HG03135 (cell line): ENCODE measurements around the gene SELPLG.
"Not testable (repeated sequence)": the region's sequence is repeated elsewhere in the genome, so short reads cannot be mapped to it uniquely, and the experiment has no call there.

Experiments
- ATAC-seq: cut with Tn5 transposase; IDR thresholded peaks from one replicate; pipeline ENCODE4 v1.9.1; 2021; ENCODE audit warnings: mild to moderate bottlenecking, moderate library complexity; ENCODE audit not compliant: unreplicated experiment

Gene SELPLG

GRCh38 chr12:108620236-108620879, 13.3 kb downstream of the SELPLG start:
- ATAC-seq: no peak

GRCh38 chr12:108619369-108620160, 14.1 kb downstream of the SELPLG start:
- no peak for ATAC-seq

GRCh38 chr12:108618953-108619274, 14.8 kb downstream of the SELPLG start:
- ATAC-seq: not testable (repeated sequence)

GRCh38 chr12:108618079-108618952, 15.4 kb downstream of the SELPLG start:
- no peak for ATAC-seq

- peak; percentile 87 for ATAC-seq
Observed at GRCh38 chr12:108616941-108617858, 16.5 kb downstream of the SELPLG start.

- ATAC-seq: no peak
Observed at GRCh38 chr12:108616359-108616758, 17.3 kb downstream of the SELPLG start.

GRCh38 chr12:108615918-108616317, 17.8 kb downstream of the SELPLG start:
- no peak for ATAC-seq

GRCh38 chr12:108614639-108615038, 19.1 kb downstream of the SELPLG start:
- ATAC-seq: no peak

GRCh38 chr12:108614041-108614440, 19.7 kb downstream of the SELPLG start:
- no peak for ATAC-seq

- ATAC-seq: no peak
Observed at GRCh38 chr12:108613548-108613947, 20.1 kb downstream of the SELPLG start.

GRCh38 chr12:108612788-108613282, 20.9 kb downstream of the SELPLG start:
- ATAC-seq: no peak

- no peak for ATAC-seq
Observed at GRCh38 chr12:108611884-108612415, 21.7 kb downstream of the SELPLG start.

GRCh38 chr12:108610856-108611605, 22.7 kb downstream of the SELPLG start:
- no peak for ATAC-seq

GRCh38 chr12:108610336-108610815, 23.3 kb downstream of the SELPLG start:
- no peak for ATAC-seq

- no peak for ATAC-seq
Observed at GRCh38 chr12:108609537-108610335, 24.0 kb downstream of the SELPLG start.

- ATAC-seq: no peak
Observed at GRCh38 chr12:108608616-108609015, 25.1 kb downstream of the SELPLG start.

- no peak for ATAC-seq
Observed at GRCh38 chr12:108607981-108608600, 25.6 kb downstream of the SELPLG start.

GRCh38 chr12:108606492-108606891, 27.2 kb downstream of the SELPLG start:
- ATAC-seq: no peak
